SK-N-MC (cell line): ENCODE data around the gene THBS3.
"Not testable (repeated sequence)": the region's sequence is repeated elsewhere in the genome, so short reads cannot be mapped to it uniquely, and the experiment has no call there.

Experiments
- EZH2 ChIP-seq: fragments of 200-600 bp; sonication (generic); IDR thresholded peaks from one replicate; pipeline ENCODE4 v1.6.1; 2017; ENCODE audit warnings: antibody characterized with exemption
- FOXP2 ChIP-seq: optimal IDR thresholded peaks from 2 replicates; pipeline ENCODE3; 2011; ENCODE audit warnings: mild to moderate bottlenecking, moderate library complexity; ENCODE audit not compliant: insufficient read depth; ENCODE audit errors: extremely low read length, control extremely low read depth
- POLR2AphosphoS5 ChIP-seq: IDR thresholded peaks from 2 replicates; pipeline ENCODE4 v1.6.1; 2012; ENCODE audit warnings: mild to moderate bottlenecking, low read depth, low read length, borderline replicate concordance

DNA sequence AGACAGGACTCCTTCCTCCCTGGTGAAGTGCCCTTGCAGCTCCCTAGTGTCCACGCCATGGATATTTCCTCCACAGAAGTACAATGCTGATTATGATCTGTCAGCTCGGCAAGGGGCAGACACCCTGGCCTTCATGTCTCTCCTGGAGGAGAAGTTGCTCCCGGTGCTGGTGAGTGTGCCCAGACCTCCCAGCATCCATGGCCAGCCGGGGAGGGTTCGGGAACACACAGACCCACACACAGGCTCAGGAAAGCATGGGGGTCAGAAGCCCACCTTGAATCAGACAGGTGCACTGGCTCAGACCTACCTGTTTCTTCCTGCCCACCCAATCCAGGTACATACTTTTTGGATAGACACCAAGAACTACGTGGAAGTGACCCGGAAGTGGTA lies 4.3 kb upstream of the THBS3 start:
- TF ChIP-seq EZH2, POLR2AphosphoS5, FOXP2: not testable (repeated sequence)
